Measurements from ENCODE around the gene PHF2.

DNA sequence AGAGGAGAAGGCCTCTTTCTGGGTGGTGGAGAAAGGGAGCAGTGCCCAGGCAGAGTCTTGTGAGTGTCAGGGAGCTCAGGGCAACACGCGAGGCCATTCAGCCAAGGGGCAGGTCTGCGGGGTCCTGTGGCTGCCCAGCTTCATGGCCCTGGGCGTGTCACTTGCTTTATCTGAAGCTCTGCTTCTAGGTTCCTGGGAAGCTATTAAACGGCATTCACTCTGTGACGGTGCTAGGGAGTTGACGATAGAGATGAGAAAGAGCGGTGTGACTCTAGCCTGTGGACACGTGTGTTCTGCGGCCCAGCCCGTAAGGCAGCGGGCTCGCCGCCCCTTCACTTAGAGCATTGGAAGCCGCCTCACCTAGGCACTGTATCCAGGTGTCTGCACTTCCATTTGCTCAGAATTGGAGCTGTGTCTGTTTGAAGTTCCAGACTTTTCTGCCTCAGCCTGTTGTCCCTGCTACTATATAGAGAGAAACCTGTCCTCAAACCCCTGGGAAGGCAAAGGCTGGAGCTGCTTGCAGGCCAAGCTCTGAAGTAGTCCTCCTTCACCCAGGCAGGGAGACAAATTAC is 88.3 kb downstream of the PHF2 start:
- no peak for TF ChIP-seq EZH2phosphoT487 (IDR thresholded peaks at IDR 0.05; ENCODE audit: borderline replicate concordance, low read depth)
- TF ChIP-seq, protein P1, sequence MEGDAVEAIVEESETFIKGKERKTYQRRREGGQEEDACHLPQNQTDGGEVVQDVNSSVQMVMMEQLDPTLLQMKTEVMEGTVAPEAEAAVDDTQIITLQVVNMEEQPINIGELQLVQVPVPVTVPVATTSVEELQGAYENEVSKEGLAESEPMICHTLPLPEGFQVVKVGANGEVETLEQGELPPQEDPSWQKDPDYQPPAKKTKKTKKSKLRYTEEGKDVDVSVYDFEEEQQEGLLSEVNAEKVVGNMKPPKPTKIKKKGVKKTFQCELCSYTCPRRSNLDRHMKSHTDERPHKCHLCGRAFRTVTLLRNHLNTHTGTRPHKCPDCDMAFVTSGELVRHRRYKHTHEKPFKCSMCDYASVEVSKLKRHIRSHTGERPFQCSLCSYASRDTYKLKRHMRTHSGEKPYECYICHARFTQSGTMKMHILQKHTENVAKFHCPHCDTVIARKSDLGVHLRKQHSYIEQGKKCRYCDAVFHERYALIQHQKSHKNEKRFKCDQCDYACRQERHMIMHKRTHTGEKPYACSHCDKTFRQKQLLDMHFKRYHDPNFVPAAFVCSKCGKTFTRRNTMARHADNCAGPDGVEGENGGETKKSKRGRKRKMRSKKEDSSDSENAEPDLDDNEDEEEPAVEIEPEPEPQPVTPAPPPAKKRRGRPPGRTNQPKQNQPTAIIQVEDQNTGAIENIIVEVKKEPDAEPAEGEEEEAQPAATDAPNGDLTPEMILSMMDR (IDR thresholded peaks at IDR 0.05), result no peak
- no peak for TF ChIP-seq MXI1 (IDR thresholded peaks at IDR 0.05; ENCODE audit: low read depth, low read length)
- TF ChIP-seq POLR2AphosphoS5 (IDR thresholded peaks at IDR 0.05; ENCODE audit: low read depth, low read length), result no peak
- TF ChIP-seq EP300 (IDR thresholded peaks at IDR 0.05; ENCODE audit: borderline replicate concordance in 1 of 2, low read depth in 1 of 2, low read length in 1 of 2), result no peak
- no peak for TF ChIP-seq TAF1 (IDR thresholded peaks at IDR 0.05; ENCODE audit: borderline replicate concordance, low read depth, low read length)
- no peak for TF ChIP-seq TCF12 (IDR thresholded peaks at IDR 0.05)
- TF ChIP-seq JUND (IDR thresholded peaks at IDR 0.05), result no peak
- no peak for TF ChIP-seq FOSL2 (IDR thresholded peaks at IDR 0.05; ENCODE audit: borderline replicate concordance, low read depth)
- TF ChIP-seq, protein P2, sequence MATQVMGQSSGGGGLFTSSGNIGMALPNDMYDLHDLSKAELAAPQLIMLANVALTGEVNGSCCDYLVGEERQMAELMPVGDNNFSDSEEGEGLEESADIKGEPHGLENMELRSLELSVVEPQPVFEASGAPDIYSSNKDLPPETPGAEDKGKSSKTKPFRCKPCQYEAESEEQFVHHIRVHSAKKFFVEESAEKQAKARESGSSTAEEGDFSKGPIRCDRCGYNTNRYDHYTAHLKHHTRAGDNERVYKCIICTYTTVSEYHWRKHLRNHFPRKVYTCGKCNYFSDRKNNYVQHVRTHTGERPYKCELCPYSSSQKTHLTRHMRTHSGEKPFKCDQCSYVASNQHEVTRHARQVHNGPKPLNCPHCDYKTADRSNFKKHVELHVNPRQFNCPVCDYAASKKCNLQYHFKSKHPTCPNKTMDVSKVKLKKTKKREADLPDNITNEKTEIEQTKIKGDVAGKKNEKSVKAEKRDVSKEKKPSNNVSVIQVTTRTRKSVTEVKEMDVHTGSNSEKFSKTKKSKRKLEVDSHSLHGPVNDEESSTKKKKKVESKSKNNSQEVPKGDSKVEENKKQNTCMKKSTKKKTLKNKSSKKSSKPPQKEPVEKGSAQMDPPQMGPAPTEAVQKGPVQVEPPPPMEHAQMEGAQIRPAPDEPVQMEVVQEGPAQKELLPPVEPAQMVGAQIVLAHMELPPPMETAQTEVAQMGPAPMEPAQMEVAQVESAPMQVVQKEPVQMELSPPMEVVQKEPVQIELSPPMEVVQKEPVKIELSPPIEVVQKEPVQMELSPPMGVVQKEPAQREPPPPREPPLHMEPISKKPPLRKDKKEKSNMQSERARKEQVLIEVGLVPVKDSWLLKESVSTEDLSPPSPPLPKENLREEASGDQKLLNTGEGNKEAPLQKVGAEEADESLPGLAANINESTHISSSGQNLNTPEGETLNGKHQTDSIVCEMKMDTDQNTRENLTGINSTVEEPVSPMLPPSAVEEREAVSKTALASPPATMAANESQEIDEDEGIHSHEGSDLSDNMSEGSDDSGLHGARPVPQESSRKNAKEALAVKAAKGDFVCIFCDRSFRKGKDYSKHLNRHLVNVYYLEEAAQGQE (IDR thresholded peaks at IDR 0.05; ENCODE audit: low read depth, low read length), result no peak
- no peak for TF ChIP-seq TEAD4 (IDR thresholded peaks at IDR 0.05; ENCODE audit: borderline replicate concordance, insufficient read depth)

Measured in SK-N-SH (cell line).